Smooth muscle cell (in vitro differentiated cells): Measurements from ENCODE around the gene ZNF775. TPM values are rescaled to one million over a fixed set of nuclear protein-coding genes. Genes with fewer than 3 reads are reported as not detected.

Experiments used
- DNase-seq: peaks from one replicate; lab custom pipeline; 2025; ENCODE audit not compliant: unreplicated experiment; lab: John Stamatoyannopoulos, UW
- H2AFZ ChIP-seq: fragments of 200-600 bp; sonication (generic); 2 replicates; pipeline ENCODE4 v1.6.0; 2016; ENCODE audit warnings: antibody characterized with exemption, low read depth, mild to moderate bottlenecking
- H3F3A ChIP-seq: fragments of 200-600 bp; sonication (generic); 2 replicates; pipeline ENCODE4 v1.6.0; 2017; ENCODE audit warnings: antibody characterized with exemption, low read depth
- H3K27ac ChIP-seq: fragments of 200-600 bp; sonication (generic); 2 replicates; pipeline ENCODE4 v1.5.1; 2016; ENCODE audit warnings: low read depth, mild to moderate bottlenecking
- H3K27me3 ChIP-seq: fragments of 200-600 bp; sonication (generic); 2 replicates; pipeline ENCODE4 v1.6.1; 2016; ENCODE audit warnings: low read depth, mild to moderate bottlenecking
- H3K36me3 ChIP-seq: fragments of 200-600 bp; sonication (generic); 2 replicates; pipeline ENCODE4 v1.5.1; 2016; ENCODE audit warnings: low read depth
- H3K4me1 ChIP-seq: fragments of 200-600 bp; sonication (generic); 2 replicates; pipeline ENCODE4 v1.5.1; 2016; ENCODE audit warnings: low read depth
- H3K4me2 ChIP-seq: fragments of 200-600 bp; sonication (generic); 2 replicates; pipeline ENCODE4 v1.6.0; 2016; ENCODE audit warnings: mild to moderate bottlenecking
- H3K4me3 ChIP-seq: fragments of 200-600 bp; sonication (generic); 2 replicates; pipeline ENCODE4 v1.5.1; 2016; ENCODE audit warnings: mild to moderate bottlenecking
- H3K79me2 ChIP-seq: fragments of 200-600 bp; sonication (generic); 2 replicates; pipeline ENCODE4 v1.6.0; 2016; ENCODE audit warnings: low read depth, mild to moderate bottlenecking
- H3K9ac ChIP-seq: fragments of 200-600 bp; sonication (generic); 2 replicates; pipeline ENCODE4 v1.6.0; 2016; ENCODE audit warnings: low read depth
- H3K9me3 ChIP-seq: fragments of 200-600 bp; sonication (generic); replicated peaks from 2 replicates; pipeline ENCODE4 v1.5.1; 2016; ENCODE audit warnings: low read depth
- H4K20me1 ChIP-seq: fragments of 200-600 bp; sonication (generic); 2 replicates; pipeline ENCODE4 v1.6.0; 2016; ENCODE audit warnings: low read depth
- CTCF ChIP-seq: fragments of 200-600 bp; sonication (generic); IDR thresholded peaks from 2 replicates; pipeline ENCODE4 v1.5.1; 2017; ENCODE audit warnings: borderline replicate concordance, mild to moderate bottlenecking, antibody characterized with exemption; ENCODE audit not compliant: insufficient read depth, poor library complexity, severe bottlenecking
- WGBS: methylation state at CpG from one replicate; pipeline ENCODE4 v1.1.7; 2016; ENCODE audit warnings: low lambda C conversion rate; 5-methylcytosine and 5-hydroxymethylcytosine counted together
- polyA plus RNA-seq: library from polyadenylated mRNA; unstranded; fragments of >200 nt; fragmentation: Nextera tagmentation; extraction: Ambion mirVana; gene quantifications from 2 replicates; pipeline ENCODE4 v1.2.1, GENCODE V29; 2016
- total RNA-seq: library from RNA; depleted of rRNA; stranded (reverse); fragments of >200 nt; gene quantifications from 2 replicates; pipeline ENCODE4 v1.2.3, GENCODE V29; 2014

Gene ZNF775
- total and polyA plus RNA-seq, 2 experiments from 2014 or later: 5.9 to 23.8 TPM

GRCh38 chr7:150434240-150434639 lies 55.1 kb downstream of the ZNF775 start:
- TF ChIP-seq CTCF: no peak
- H3K9ac ChIP-seq: no peak overlapping the region
- H2AFZ ChIP-seq: no peak overlapping the region
- H3K4me1 ChIP-seq: peaks cover 4% of the 10 kb centered on the region
- no peak for DNase-seq
- no peaks in the 10 kb centered on the region for H3K27me3 ChIP-seq
- no peak overlapping the region for H3K4me2 ChIP-seq
- no peaks in the 10 kb centered on the region for H3F3A ChIP-seq
- H3K36me3 ChIP-seq: no peaks in the 10 kb centered on the region
- WGBS: 81% methylated on average over 8 of the region's 8 CpGs
- no peaks in the 10 kb centered on the region for H3K79me2 ChIP-seq
- no peak overlapping the region for H3K27ac ChIP-seq
- H3K9me3 ChIP-seq: no peaks in the 10 kb centered on the region
- no peak overlapping the region for H3K4me3 ChIP-seq
- H4K20me1 ChIP-seq: no peaks in the 10 kb centered on the region

- no peaks in the 10 kb centered on the region for H4K20me1 ChIP-seq
- no peak overlapping the region for H3K9ac ChIP-seq
- H3K4me1 ChIP-seq: no peaks in the 10 kb centered on the region
- H3K79me2 ChIP-seq: no peaks in the 10 kb centered on the region
- no peak overlapping the region for H2AFZ ChIP-seq
- DNase-seq: no peak
- H3F3A ChIP-seq: no peaks in the 10 kb centered on the region
- H3K36me3 ChIP-seq: no peaks in the 10 kb centered on the region
- no peak overlapping the region for H3K4me3 ChIP-seq
- no peak overlapping the region for H3K4me2 ChIP-seq
- 77% methylated on average over 4 of the region's 4 CpGs for WGBS
- H3K27ac ChIP-seq: no peak overlapping the region
- no peak for TF ChIP-seq CTCF
- H3K9me3 ChIP-seq: no peaks in the 10 kb centered on the region
- H3K27me3 ChIP-seq: no peaks in the 10 kb centered on the region
Measured at GRCh38 chr7:150435047-150435389, 55.9 kb downstream of the ZNF775 start.

GRCh38 chr7:150435390-150436073 lies 56.4 kb downstream of the ZNF775 start:
- H3K9me3 ChIP-seq: no peaks in the 10 kb centered on the region
- H3K36me3 ChIP-seq: no peaks in the 10 kb centered on the region
- no peak overlapping the region for H3K27ac ChIP-seq
- H3K79me2 ChIP-seq: no peaks in the 10 kb centered on the region
- H3K4me3 ChIP-seq: no peak overlapping the region
- no peak overlapping the region for H2AFZ ChIP-seq
- no peaks in the 10 kb centered on the region for H3F3A ChIP-seq
- no peaks in the 10 kb centered on the region for H3K27me3 ChIP-seq
- WGBS: 85% methylated on average over 8 of the region's 8 CpGs
- H3K4me2 ChIP-seq: no peak overlapping the region
- no peak for TF ChIP-seq CTCF
- no peak for DNase-seq
- H3K9ac ChIP-seq: no peak overlapping the region
- H4K20me1 ChIP-seq: no peaks in the 10 kb centered on the region
- no peaks in the 10 kb centered on the region for H3K4me1 ChIP-seq

GRCh38 chr7:150439967-150440366 lies 60.8 kb downstream of the ZNF775 start:
- H3K27ac ChIP-seq: no peak overlapping the region
- H3F3A ChIP-seq: no peaks in the 10 kb centered on the region
- H3K4me2 ChIP-seq: no peak overlapping the region
- H3K9me3 ChIP-seq: peaks cover 5% of the 10 kb centered on the region
- H3K4me1 ChIP-seq: no peaks in the 10 kb centered on the region
- H4K20me1 ChIP-seq: no peaks in the 10 kb centered on the region
- no peak overlapping the region for H2AFZ ChIP-seq
- 66% methylated on average over 2 of the region's 2 CpGs for WGBS
- no peaks in the 10 kb centered on the region for H3K79me2 ChIP-seq
- no peak for DNase-seq
- H3K4me3 ChIP-seq: no peak overlapping the region
- no peak for TF ChIP-seq CTCF
- no peaks in the 10 kb centered on the region for H3K36me3 ChIP-seq
- H3K9ac ChIP-seq: no peak overlapping the region
- no peaks in the 10 kb centered on the region for H3K27me3 ChIP-seq
